HUDEP-2 (cell line): ENCODE results near the gene LIF.

Experiments
- DNase-seq, 76 experiments: peaks; one replicate each; lab custom pipeline; 2025; ENCODE audit not compliant: unreplicated experiment in 76 of 76; lab: John Stamatoyannopoulos, UW

Gene LIF

DNA sequence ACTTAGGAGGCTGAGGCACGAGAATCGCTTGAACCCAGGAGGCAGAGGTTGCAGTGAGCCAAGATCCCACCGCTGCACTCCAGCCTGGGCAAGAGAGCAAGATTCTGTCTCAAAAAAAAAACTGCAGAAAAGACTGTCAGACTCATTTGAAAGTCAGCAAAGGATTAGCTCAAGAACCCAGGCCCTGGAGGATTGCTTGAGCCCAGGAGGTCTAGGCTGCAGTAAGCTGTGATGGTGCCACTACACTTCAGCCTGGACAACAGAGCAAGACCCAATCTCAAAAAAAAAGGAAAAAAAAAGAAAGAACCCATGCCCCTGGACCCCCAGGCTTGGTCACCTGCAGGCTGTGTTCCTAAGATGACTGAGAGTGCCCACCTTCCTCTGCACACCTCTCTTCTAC, 16.2 kb downstream of the LIF start:
- no peak for DNase-seq

DNA sequence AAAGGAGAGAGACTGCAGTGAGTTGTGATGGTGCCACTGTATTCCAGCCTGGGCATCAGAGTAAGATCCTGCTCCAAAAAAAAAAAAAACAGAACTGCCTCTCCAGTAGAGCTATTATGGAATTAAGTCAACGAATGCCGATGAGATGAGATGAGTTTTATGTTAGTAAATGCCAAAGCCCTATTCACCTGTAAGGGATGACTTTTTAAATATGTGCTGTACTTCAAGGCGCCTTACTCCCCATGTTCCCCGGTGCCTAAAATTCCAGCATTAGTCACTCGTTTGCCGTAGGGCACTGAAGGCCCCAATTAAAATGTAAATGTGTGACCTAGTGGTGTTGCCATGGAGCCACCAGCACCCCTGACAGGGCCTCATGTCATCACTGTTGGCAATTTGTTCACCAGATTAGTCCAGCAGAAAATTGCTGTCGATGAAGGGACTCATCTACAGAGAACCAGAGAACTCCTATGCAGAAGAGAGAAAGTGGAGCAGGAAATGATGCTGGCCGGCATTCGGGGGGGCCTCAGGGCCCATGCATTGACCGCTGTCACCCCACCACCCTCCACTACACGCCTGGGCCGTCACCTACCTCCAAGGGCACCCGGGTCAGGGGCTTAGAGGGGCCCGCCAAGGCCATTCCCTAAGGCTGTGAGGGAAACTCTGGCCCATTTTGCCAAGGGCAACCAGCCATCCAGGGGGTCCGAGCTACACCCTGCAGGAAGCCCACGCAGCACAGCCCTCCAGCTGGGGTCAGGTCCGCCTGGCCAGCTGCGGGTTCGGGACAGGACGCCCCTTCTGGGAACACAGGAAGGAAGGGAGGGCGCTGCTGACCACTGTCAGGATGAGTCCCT, 17.8 kb downstream of the LIF start:
- no peak for DNase-seq

DNA sequence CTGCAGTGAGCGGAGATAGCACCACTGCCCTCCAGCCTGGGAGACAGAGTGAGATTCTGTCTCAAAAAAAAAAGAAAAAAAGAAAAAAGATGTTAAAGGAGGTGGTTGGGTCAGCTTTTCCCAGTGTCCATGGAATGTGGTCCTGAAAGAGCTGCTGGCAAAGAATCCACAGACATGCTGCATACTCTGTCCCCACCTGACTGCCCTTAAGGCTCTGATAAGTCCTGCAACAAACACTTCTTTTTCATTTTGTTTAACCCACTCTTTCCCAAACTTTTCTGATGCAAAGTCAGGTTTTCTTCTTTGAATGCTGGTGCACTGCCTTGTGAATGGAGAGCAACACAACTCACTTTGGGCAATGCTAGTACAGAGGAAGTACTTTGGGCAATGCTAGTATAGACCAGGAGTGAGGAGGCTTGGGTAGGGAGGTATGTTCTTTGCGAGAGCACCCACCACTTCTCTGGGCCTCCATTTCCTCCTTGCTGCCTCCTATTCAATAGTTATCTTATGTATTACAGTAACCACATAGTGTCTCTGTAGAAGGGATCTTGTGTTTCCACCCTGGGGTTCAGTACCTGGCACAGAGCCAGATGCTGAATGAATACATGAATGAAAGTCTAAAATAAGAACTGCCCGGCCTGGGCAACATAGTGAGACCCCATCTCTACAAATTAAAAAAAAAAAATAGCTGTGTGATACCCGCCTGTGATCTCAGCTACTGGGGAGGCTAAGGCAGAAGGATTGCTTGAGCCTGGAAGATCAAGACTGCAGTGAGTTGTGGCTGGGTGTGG, 18.9 kb downstream of the LIF start:
- peak in 1 of 76 experiments; percentile 8 for DNase-seq

DNA sequence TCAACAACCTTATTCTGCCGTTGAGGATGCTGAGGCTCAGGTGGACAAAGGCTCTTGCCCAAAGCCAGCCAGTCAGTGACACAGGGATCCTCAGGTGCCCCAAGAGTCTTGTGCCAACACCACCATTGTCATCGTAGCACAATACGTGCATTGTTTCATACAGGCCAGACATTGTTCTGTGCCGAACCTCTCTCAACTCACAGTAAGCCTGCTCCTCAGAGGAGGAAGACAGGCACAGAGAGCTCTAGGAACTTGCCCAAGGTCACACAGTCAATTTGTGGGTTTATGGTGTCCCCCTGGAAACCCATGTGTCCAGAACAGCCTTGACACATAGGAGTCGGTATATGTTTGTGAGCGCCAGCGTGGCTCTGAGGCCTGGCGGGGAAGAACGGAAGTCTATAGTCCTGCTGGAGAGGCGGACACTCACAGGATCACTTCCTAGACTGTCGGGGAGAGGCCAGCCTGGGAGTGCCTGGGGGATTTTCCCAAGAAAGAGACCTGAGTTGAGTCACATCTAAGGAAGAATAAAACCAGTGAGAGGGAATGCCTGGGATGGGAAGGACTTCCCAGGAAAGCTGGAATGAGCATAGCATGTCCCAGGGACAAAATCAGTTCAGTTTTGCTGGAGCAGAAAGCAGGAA, 20.2 kb downstream of the LIF start:
- DNase-seq: no peak

DNA sequence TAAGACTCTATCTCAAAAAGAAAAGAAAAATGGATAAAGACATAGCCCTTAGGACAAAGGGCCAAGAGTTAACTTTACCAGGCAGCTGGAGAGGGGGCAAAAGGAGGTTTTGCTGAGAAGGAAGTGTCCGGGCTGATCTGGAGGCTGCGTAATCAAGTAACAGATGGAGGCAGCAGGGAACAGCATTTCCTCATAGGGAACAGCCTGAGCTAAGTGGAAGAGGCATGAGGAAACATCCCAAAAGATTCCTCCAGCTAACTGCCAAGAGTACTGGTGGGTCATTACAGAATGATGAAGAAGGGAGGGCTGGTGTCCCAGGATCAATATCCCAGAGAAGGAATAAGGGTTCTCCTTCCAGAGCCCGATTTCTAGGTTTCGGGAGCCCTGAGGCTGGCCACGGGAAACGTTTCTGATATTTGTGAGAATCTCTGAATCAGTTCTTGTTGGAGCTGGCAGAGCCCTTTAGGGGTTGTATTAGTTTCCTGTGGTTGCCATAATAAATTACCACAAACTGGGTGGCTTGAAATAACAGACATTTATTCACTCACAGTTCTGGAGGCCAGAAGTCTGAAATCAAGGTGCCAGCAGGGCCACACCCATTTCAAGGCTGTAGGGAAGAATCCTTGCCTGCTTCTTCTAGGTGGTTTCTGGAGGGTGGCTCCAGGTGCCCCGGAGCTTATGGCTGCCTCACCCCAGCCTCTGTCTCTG, 21.2 kb downstream of the LIF start:
- DNase-seq: no peak

DNA sequence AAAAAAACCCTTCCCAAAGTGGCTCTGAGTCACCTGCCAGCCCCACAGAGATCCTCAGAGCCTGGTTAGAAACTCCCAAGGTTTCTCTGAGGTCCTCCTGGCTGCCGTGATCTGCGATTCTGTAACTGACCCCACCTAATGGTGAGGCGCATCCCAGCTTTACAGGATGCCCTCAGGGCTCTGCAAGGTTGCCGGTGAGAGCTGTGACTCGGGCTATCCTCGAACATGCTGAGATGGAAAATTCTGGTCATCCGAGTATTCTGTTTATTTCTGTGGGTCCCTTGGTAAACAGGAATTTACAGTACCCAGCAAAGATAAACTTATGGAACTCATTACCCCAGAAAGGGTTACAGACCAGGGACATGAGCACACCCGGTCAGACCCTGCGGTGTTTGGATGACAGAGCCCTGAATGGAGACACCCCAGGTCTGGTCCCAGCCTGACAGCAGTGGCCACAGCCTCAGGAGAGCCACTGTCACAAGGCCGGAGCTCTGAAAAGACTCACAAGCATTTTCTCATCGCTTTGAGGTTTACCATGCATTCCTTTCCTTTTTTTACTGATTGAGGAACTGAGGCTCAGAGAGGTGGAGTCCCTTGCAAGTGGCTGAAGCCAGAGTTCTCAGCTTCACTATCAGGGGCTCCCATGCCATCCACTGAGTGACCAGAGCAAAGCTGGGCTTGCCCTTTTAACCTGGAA, 22.2 kb downstream of the LIF start:
- peak in 1 of 76 experiments; percentile 30 for DNase-seq

DNA sequence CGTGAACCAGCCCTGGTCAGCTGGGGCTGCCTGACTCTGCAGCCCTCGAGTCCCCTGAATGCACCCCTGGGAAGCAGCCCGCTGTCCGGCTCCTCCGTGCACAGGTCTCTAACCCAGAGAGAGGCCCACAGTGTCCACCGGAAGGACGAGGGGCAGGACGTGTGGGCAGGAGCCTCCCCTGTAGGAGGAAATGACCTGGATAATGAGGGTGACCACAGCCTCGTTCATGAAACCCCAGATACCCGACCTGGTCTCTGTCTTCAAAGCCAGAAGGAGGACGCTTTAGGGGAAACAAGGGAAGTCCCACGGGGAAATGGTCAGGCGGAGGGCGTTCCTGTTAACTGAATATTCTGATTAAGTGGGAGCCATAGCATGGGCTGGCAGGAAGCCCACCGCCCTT, 23.3 kb downstream of the LIF start:
- DNase-seq: no peak

DNA sequence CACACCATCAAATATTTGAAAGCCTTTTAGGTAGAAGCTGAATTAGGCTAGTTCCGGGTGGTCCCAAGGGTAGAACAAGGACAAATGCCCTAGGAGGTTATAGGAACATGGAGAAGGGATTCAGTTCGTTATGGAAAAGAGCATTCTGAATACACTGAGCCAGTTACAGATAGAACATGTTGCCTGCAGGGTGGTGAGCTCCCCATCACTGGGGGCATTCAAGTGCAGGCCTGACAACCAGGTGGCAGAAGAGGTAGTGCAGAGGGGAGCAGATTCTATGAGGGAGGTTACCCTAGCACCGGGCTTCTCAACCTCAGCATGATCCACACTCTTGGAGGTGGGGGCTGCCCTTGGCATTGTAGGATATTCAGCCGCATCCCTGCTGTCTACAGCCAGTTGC, 24.2 kb downstream of the LIF start:
- no peak for DNase-seq

DNA sequence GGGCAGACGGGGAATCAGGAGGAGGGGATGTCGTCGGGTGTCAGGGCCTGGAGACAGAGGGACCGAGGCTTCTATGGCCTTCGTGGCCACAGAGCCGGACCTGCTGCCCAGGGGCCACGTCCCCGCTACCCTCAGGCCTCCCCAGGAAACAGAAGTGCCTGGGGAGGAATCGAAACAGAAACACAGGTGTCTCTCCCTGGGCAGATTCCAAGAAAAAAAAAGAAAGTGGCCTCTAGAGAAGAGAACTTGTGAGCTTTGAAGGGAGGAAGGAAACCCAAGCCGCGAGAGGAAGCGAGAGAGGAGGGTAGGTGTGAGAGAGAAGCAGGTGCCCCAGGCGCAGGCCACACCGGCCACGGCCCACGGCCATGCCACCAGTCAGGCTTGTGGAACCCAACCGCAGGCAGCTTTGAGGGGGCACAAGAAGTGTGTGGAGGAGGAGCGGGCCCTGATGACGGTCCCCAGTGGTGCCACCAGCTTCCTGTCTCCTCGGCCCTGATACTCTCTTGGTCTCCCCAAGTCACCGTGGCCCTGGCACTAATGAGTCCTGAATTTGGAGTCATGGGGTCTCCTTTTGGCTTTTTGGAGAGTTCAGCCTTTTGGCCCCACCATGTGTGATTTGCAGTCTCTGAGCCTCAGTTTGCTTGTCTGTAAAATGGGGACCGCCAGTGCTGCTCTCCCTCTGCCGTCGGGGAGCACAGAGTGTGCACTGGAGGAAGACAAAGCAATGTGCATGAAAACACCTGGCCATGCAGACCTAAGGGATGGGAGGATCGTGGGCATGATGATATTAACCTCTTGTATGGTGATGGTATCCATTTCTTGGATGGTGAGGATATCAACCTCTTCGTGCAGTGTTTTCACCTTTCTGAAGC, 25.2 kb downstream of the LIF start:
- DNase-seq: no peak

DNA sequence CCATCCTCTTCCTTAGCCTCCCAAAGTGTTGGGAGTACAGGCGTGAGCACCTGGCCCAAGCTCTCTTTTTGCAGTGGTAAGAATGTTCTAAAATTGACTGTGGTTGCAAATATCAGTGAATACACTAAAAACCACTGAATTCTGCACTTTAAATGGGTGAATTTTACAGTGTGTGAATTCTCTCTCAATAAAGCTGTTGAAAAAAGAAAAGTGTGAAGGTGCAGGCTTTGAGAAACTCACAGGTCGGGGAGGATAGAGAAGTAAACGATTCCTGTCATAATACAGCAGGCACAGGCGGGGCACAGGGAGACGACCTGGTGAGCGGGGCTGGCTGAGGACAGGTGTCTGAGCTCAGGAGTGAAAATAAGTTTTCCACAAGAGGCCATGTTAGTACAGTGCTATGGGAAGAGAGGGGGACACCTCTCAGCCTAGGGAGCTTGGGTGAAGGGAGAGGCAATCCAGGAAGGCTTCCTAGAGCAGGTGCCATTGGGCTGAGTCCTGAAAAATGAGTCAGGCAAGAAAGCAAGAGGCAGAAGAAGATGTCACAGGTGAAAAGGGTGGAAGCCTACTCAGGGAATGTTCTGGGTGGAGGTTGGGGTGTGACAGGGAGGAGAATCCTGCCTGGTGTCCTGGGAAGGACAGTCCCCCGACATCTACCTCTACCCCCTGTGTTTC, 26.1 kb downstream of the LIF start:
- DNase-seq: no peak

DNA sequence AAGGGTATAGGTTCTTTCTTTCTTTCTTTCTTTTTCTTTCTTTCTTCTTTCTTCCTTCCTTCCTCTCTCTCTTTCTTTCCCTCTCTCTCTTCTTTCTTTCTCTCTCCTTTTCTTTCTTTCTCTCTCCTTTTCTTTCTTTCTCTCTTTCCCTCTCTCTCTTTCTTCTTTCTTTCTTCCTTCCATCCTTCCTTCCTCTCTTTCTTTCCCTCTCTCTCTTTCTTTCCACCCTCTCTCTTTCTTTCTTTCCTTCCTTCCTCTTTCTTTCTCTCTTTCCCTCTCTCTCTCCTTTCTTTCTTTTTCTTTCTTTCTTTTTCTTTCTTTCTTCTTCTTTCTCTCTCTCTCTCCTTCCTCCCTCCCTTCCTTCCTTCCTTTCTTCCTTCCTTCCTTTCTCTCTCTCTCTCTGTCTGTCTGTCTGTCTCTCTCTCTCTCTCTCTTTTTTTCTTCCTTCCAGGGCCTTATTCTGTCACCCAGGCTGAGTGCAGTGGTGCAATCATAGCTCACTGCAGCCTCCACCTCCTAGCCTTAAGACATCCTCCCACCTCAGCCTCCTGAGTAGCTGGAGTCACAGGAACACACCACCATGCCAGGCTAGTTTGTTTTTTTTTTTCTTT, 26.8 kb downstream of the LIF start:
- DNase-seq: no peak

DNA sequence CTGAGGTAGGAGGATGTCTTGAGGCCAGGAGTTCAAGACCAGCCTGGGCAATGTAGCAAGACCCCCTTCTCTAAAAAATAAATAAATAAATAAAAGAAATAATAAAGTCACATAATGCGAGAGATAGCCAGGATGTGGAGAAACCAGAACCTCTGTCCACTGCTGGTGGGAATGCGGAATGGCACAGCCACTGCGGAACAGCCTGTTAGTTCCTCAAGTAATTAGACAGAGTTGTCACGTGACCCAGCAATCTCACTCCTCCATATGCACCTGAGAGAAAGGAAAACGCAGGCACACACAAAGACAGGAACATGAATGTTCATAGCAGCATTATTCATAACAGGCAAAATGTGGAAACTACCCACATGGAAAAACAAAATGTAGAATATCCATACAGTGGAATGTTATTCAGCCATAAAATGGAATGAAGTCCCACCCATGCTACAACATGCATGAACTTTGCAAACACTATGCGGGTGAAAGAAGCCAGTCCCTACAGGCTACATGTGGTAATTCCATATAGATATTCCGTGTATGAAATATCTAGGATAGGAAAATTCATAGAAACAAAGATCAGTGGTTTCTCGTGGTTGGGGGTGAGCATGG, 27.4 kb downstream of the LIF start:
- DNase-seq: no peak

DNA sequence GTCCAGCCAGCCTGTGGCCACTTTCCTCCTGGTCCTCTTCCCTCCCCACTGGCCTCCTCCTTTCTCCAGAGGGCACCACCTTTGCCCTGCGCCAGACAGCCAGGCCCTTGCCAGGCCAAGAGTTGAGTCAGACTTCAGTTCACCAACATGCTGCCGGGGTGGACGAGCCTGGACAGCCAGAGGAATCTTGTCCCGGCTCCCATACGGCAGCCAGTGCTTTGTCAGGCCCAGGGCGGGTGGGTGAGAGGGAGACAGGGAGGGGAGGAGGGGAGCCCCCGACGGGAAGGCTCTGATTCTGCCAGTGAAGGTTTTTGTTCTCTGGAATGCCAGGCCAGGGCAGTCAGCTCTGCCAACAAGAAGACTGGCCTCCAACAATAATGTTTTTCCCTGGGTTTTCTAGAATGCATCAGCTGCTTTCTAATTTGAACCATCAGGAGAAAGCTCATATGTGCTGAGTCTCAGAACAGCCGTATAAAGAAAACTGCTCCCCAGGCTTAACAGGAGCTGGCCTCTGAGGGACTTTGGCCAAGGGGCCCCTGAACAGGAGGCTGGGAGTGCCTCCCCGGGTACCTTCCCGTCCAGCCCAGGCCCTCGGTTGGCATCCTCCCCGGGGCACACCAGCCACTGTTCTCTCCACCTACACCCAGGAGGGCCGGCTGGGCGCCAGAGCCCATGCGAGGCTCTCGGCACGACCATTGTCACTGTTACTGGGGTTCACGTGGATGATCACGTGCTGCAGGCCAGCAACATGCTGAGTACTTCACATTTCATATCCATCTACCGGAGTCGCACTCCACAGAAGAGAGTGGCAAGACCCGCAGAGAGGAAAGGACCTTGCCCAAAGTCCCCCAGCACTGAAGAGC, 28.6 kb downstream of the LIF start:
- peak in 2 of 76 experiments; percentile 36 to 63 for DNase-seq

DNA sequence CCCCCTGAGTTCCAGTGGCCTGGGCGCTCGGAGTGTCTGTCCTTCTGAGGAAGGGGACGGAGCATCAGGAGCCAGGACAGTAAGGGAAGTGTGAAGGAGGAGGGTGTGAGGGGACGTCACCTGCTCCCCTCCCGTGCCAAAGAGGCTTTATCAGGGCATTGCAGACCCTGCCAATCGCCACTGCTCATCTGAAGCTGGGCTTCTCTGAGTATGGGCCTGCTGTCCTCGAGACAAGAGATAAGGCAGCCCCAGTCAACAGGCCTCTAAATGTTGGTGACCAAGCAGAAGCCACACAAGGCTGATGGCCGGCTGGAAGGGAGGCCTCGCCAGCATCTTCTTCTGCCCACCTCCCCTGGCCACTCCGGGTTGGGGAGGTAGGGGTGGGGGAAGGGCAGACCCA, 29.8 kb downstream of the LIF start:
- DNase-seq: peak in 75 of 76 experiments; percentile 56 to 98 (median 92)

DNA sequence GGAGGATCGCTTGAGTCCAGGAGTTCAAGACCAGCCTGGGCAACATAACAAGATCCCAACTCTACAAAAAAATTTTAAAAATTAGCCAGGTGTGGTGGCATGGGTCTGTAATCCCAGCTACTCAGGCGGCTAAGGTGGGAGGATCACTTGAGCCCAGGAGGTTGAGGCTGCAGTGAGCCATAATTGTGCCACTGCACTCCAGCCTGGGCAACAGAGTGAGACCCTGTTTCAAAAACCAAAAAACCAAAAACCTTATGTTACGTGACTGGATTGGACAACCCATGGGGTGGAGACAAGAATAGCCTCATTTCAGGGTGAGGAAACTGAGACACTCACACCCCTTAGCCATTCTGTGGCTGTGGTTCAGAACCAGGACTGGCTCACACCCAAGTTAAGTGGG, 30.3 kb downstream of the LIF start:
- DNase-seq: peak in 3 of 76 experiments; percentile 58 to 61 (median 60)

DNA sequence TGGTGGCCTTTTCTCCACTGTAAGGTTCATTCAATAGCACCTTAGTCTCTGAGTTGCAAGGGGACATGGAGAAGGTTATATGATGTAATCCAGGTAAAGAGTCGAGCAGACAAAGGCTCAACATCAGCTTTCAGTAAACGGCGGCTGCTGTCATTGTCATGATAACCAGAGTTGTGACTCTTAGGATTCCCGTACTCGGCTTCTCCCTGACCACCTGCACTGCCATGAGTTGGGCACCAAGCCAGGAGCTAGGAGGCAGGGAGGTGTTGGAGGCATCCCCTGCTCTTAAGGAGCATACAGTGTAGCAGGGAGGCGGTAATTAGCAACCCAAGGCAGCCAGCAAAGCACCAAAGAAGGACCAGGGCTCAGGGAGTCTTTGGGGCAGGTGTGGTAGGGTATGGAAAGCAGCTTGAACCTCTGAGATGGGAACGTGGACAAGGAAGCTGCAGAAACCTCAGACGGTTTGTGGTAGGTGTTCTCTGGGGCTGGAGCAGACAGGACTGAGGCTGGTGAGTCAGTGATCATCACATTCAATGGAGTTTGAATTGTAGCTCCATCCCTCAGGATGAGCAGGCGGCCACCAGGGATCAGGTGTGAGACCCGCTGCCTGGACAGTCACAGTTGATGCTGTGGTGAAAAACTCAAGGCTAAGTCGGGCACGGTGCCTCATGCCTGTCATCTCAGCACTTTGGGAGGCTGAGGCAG, 31.7 kb downstream of the LIF start:
- no peak for DNase-seq
